ENCODE results near the gene CT47C1. TPM values are rescaled to one million over a fixed set of nuclear protein-coding genes. Genes with fewer than 3 reads are reported as not detected.

CT47C1 gene
- total RNA-seq, 4 donors from 2014 or later: not detected

DNA sequence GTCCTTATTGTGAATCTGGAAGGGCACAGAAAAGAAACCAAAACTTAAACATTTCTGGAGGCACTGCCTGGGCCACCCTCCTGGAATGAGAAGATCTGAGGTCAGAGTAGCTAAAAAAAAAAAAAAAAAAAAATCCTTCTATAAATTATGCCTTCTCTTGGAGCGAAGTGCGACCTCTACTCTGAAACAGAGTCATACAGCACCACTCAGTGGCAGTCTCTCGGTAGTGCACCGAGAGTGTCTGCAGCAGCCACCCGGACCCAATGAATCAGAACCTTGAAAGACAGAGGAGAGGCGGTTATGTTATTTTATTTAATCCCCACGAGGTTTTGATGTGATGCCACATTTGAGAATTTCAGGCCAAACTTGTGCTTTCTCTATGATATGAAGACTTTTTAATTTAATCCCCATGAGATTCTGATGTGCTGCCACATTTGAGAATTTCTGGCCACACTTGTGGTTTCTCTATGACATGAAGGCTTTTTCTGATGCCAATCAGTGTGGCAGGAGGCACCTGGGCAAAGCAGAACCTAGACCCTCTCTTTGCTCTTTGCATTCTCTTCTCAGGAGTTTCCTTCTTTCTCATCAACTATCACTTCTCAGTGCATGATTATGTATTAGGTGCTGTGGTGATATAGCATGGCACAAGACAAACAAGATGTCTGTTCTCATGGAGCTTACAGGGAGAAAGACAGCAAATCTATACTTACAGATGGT lies 5.6 kb upstream of the CT47C1 start:
- no peaks in the 10 kb centered on the region for H3K9me3 ChIP-seq
- H3K4me3 ChIP-seq: no peak overlapping the region
- peak; percentile 55 to 67 for DNase-seq
- H3K36me3 ChIP-seq: no peaks in the 10 kb centered on the region
- intact Hi-C loops (cut with DNase I; ENCODE audit: low total_unique reads): no loop called here
- H3K4me1 ChIP-seq: no peaks in the 10 kb centered on the region
- no peaks in the 10 kb centered on the region for H3K27me3 ChIP-seq
- TF ChIP-seq, protein P1, sequence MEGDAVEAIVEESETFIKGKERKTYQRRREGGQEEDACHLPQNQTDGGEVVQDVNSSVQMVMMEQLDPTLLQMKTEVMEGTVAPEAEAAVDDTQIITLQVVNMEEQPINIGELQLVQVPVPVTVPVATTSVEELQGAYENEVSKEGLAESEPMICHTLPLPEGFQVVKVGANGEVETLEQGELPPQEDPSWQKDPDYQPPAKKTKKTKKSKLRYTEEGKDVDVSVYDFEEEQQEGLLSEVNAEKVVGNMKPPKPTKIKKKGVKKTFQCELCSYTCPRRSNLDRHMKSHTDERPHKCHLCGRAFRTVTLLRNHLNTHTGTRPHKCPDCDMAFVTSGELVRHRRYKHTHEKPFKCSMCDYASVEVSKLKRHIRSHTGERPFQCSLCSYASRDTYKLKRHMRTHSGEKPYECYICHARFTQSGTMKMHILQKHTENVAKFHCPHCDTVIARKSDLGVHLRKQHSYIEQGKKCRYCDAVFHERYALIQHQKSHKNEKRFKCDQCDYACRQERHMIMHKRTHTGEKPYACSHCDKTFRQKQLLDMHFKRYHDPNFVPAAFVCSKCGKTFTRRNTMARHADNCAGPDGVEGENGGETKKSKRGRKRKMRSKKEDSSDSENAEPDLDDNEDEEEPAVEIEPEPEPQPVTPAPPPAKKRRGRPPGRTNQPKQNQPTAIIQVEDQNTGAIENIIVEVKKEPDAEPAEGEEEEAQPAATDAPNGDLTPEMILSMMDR (IDR thresholded peaks at IDR 0.05): peak; percentile 47 to 70 (median 54)
- TF ChIP-seq POLR2A (IDR thresholded peaks at IDR 0.05): no peak
- H3K27ac ChIP-seq: no peak overlapping the region

DNA sequence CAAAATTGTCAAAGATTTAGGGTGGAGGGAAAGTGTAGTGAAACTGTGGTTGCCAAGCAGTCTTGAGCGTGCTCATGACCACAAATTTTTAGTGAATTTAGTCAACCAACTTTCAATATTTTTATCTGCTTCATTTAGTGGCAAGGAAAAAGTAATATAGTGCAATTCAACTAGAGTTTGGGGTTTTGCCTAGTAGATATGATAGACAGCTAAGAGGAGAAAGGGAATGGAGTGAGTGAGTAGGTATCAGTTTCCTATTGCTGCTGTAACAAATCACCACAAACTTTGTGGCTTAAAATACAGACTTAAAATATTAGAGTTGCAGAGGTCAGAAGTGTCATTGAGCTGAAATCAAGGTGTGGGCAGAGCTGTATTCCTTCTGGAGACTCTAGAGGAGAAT lies 3.7 kb upstream of the CT47C1 start:
- H3K36me3 ChIP-seq: no peaks in the 10 kb centered on the region
- no peak overlapping the region for H3K27ac ChIP-seq
- H3K9me3 ChIP-seq: no peaks in the 10 kb centered on the region
- H3K4me3 ChIP-seq: no peak overlapping the region
- H3K27me3 ChIP-seq: no peaks in the 10 kb centered on the region
- H3K4me1 ChIP-seq: no peaks in the 10 kb centered on the region
- intact Hi-C loops (cut with DNase I; ENCODE audit: low total_unique reads): no loop called here
- TF ChIP-seq, protein P1 (IDR thresholded peaks at IDR 0.05): no peak
- TF ChIP-seq POLR2A (IDR thresholded peaks at IDR 0.05): no peak
- no peak for DNase-seq

DNA sequence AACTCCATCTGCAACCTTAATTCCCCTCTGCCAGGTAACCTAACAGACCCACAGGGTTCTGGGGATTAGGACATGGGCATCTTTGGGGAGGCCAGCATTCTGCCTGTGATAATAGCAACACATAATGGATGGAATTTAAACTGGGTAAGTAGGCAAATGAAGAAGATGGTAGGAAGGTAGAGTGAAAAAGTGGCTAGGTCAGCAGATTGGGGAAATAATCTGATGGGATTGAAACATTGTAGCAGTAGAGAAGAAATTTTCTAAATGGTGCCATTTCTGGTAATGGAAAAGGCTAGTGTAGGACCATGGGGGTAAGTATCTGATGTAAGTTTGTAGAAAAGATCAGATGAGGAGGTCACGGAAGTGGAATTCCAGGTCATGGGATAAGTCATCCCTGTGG lies 3.0 kb upstream of the CT47C1 start:
- intact Hi-C loops (cut with DNase I; ENCODE audit: low total_unique reads): no loop called here
- Histone ChIP-seq H3K27me3 (no peaks in the 10 kb centered on the region), H3K9me3 (no peaks in the 10 kb centered on the region), H3K27ac (no peak overlapping the region), H3K36me3 (no peaks in the 10 kb centered on the region), H3K4me3 (no peak overlapping the region), H3K4me1 (no peaks in the 10 kb centered on the region)
- TF ChIP-seq, protein P1 (IDR thresholded peaks at IDR 0.05): no peak
- no peak for TF ChIP-seq POLR2A (IDR thresholded peaks at IDR 0.05)
- DNase-seq: no peak

DNA sequence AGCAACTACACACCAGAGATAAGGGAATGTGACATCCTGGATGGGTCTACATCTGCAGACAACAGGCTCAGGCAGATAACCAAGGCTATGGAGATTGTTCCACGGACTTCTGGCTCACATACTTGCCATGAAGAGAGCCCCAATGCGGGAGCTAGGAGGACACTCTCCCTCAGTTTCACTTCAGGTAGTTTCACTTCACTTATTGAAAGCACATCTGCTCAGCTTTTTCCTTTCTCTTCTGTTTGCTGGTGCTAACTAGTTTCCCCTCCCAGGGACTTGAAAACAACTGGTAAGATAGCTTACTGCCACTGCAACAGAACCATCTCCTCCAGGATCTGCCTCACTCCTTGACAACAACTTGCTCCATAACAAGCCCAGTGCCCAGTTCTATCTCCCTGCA lies 1.4 kb upstream of the CT47C1 start:
- Histone ChIP-seq H3K27me3 (no peaks in the 10 kb centered on the region), H3K36me3 (no peaks in the 10 kb centered on the region), H3K27ac (no peak overlapping the region), H3K9me3 (no peaks in the 10 kb centered on the region), H3K4me1 (no peaks in the 10 kb centered on the region), H3K4me3 (no peak overlapping the region)
- DNase-seq: no peak
- intact Hi-C loops (cut with DNase I; ENCODE audit: low total_unique reads): no loop called here
- TF ChIP-seq, protein P1 (IDR thresholded peaks at IDR 0.05): no peak
- TF ChIP-seq POLR2A (IDR thresholded peaks at IDR 0.05): no peak

DNA sequence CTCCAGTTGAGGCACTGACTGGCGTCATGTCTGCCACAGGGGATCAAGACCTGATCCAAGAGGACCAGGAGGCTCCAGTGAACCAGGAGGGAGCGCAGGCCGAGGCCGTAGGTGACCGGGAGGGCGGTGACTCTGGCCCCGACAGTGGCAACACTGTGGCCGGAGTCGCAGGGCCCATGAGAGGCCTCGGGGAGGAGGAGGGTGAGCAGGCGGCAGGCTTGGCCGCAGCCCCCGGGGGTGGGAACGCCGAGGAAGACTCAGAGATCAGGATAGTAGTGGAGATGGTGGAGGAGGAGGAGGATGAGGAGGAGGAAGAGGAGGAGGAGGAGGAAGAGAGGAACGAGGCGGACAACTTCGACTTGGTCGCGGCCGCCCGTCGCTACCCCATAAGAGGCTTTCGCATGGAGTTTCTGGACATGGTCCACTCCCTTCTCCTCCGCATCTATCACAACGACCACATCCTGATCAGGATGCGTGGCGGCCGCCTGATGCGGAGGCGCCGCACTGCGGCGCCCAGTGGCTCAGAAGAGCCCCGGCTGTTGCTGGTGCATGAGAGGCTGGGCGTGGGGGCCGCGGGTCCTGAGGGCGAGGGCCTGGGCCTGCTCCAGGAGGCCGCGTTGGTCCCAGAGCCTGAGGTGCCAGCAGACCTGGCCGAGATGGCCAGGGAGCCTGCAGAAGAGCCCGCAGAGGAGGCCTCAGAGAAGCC lies 560 bp downstream of the CT47C1 start:
- Histone ChIP-seq H3K4me1 (no peaks in the 10 kb centered on the region), H3K36me3 (no peaks in the 10 kb centered on the region), H3K9me3 (no peaks in the 10 kb centered on the region), H3K27ac (no peak overlapping the region), H3K4me3 (no peak overlapping the region), H3K27me3 (no peaks in the 10 kb centered on the region)
- no peak for TF ChIP-seq POLR2A (IDR thresholded peaks at IDR 0.05)
- TF ChIP-seq, protein P1 (IDR thresholded peaks at IDR 0.05): no peak
- no peak for DNase-seq
- intact Hi-C loops (cut with DNase I; ENCODE audit: low total_unique reads): no loop called here

All from uterus (tissue), 4 donors.